NCI-H2081 treated with DMSO at 0.1 percent for 48 hours (cell line): ENCODE results near the gene SGCE.
"Not testable (repeated sequence)": the region's sequence is repeated elsewhere in the genome, so short reads cannot be mapped to it uniquely, and the experiment has no call there.

ENCODE experiments used
- DNase-seq: peaks from one replicate; lab custom pipeline; 2025; lab: John Stamatoyannopoulos, UW

The SGCE gene

GRCh38 chr7:94655848-94656657 is at the start of gene SGCE:
Gene SGCE, minus strand, starts transcription at chr7:94656133. Its CDS starts 35 bp downstream, at chr7:94656098.
- peak; percentile 50 for DNase-seq

- not testable (repeated sequence) for DNase-seq
Observed at GRCh38 chr7:94705155-94706021, 49.5 kb upstream of the SGCE start.

GRCh38 chr7:94701555-94701973 is 45.6 kb upstream of the SGCE start:
- DNase-seq: no peak

- no peak for DNase-seq
Observed at GRCh38 chr7:94700926-94701554, 45.1 kb upstream of the SGCE start.

- DNase-seq: no peak
Observed at GRCh38 chr7:94698275-94698674, 42.3 kb upstream of the SGCE start.

- DNase-seq: no peak
Observed at GRCh38 chr7:94697035-94697974, 41.4 kb upstream of the SGCE start.

GRCh38 chr7:94687810-94688209 is 31.9 kb upstream of the SGCE start:
- no peak for DNase-seq

- no peak for DNase-seq
Observed at GRCh38 chr7:94687076-94687475, 31.1 kb upstream of the SGCE start.

- no peak for DNase-seq
Observed at GRCh38 chr7:94683066-94683465, 27.1 kb upstream of the SGCE start.

GRCh38 chr7:94679358-94679757 is 23.4 kb upstream of the SGCE start:
- DNase-seq: no peak

- DNase-seq: no peak
Observed at GRCh38 chr7:94676431-94676830, 20.5 kb upstream of the SGCE start.

GRCh38 chr7:94675356-94675755 is 19.4 kb upstream of the SGCE start:
- DNase-seq: no peak

GRCh38 chr7:94671444-94672235 is 15.7 kb upstream of the SGCE start:
- DNase-seq: no peak

GRCh38 chr7:94669773-94670495 is 14.0 kb upstream of the SGCE start:
- DNase-seq: no peak

GRCh38 chr7:94666879-94667587 is 11.1 kb upstream of the SGCE start:
- DNase-seq: no peak

- DNase-seq: no peak
Observed at GRCh38 chr7:94665426-94665825, 9.5 kb upstream of the SGCE start.

- DNase-seq: no peak
Observed at GRCh38 chr7:94664023-94664422, 8.1 kb upstream of the SGCE start.

GRCh38 chr7:94662548-94662947 is 6.6 kb upstream of the SGCE start:
- DNase-seq: no peak

- DNase-seq: no peak
Observed at GRCh38 chr7:94660006-94660405, 4.1 kb upstream of the SGCE start.
